Heart left ventricle (tissue), 13 donors: Measurements from ENCODE around the gene WWC1.

Experiments
- POLR2A ChIP-seq, 2 donors: fragments of 450-650 bp; IDR thresholded peaks; one replicate each; pipeline ENCODE4 v1.6.1; 2017; ENCODE audit warnings: antibody characterized with exemption in 2 of 2, mild to moderate bottlenecking in 2 of 2, moderate library complexity in 2 of 2
- TF ChIP-seq, protein P1 (sequence below), 12 donors: fragments of 200-600 bp; sonication (generic) in 4 of 12; IDR thresholded peaks; one replicate each; pipeline versions ENCODE4 v1.5.0 to v1.8.0; 2018 to 2022; ENCODE audit warnings: antibody characterized with exemption in 12 of 12, mild to moderate bottlenecking in 5 of 12
- donor health status: ischemic (EF 13 %, LVEDD 7.1; RV severe dilation, severe dysfunction).
- donor health status: DM: no; HTN: yes; CAD: no.
- donor health status: DM: no; HTN: no; CAD: no.
- donor health status: ischemic (EF 25% LVEDD 6.9; RV normal size, moderate dysfunction).
- donor health status: ischemic (EF 25% LVEDD 5.7; RV mildly dilated, moderate dysfunction).
- donor health status: ischemic (EF 35%, LVEDD 5.7; RV mildly dilated, moderate dysfunction).
- donor health status: nonischemic (EF 11% LVEDD 7.7; RV severe dilation, severe dysfunction).
- donor health status: DM: yes; HTN: yes; CAD: no.
- donor health status: PGD.
- donor health status: ischemic (EF 29% LVEDD 5.4; RV normal size, mild dysfunction).
- donor health status: nonischemic (EF 23%, LVEDD 6.1; RV moderate dilation, normal function).

DNA sequence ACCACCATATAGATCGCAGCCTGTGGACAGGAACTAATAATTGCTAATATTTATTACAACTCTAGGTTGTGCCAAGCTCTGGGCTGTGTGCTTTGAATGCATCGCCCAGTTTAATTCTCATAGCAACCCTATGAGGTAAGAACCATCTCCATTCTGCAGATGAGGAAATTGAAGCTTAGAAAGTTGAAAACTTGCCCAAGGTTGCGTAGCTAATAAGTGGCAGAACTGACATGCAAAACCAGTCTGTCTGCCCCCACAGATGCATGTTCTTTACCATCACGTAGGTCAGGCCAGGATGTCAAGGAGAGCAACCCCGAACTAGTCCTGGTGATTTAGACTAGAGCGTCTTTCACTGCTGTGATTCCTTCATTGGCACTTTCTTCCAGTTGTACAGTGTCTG is 15.6 kb downstream of the WWC1 start:
- TF ChIP-seq POLR2A (IDR thresholded peaks at IDR 0.05): no peak
- TF ChIP-seq, protein P1, sequence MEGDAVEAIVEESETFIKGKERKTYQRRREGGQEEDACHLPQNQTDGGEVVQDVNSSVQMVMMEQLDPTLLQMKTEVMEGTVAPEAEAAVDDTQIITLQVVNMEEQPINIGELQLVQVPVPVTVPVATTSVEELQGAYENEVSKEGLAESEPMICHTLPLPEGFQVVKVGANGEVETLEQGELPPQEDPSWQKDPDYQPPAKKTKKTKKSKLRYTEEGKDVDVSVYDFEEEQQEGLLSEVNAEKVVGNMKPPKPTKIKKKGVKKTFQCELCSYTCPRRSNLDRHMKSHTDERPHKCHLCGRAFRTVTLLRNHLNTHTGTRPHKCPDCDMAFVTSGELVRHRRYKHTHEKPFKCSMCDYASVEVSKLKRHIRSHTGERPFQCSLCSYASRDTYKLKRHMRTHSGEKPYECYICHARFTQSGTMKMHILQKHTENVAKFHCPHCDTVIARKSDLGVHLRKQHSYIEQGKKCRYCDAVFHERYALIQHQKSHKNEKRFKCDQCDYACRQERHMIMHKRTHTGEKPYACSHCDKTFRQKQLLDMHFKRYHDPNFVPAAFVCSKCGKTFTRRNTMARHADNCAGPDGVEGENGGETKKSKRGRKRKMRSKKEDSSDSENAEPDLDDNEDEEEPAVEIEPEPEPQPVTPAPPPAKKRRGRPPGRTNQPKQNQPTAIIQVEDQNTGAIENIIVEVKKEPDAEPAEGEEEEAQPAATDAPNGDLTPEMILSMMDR (IDR thresholded peaks at IDR 0.05): no peak
